ENCODE results near the gene FAM98B.

The FAM98B gene

GRCh38 chr15:38438031-38438986 is 15.6 kb upstream of the FAM98B start:
- no peak for ATAC-seq
- TF ChIP-seq ESRRG (CRISPR knock-in tag; IDR thresholded peaks at IDR 0.05): no peak
- TF ChIP-seq, protein P1, sequence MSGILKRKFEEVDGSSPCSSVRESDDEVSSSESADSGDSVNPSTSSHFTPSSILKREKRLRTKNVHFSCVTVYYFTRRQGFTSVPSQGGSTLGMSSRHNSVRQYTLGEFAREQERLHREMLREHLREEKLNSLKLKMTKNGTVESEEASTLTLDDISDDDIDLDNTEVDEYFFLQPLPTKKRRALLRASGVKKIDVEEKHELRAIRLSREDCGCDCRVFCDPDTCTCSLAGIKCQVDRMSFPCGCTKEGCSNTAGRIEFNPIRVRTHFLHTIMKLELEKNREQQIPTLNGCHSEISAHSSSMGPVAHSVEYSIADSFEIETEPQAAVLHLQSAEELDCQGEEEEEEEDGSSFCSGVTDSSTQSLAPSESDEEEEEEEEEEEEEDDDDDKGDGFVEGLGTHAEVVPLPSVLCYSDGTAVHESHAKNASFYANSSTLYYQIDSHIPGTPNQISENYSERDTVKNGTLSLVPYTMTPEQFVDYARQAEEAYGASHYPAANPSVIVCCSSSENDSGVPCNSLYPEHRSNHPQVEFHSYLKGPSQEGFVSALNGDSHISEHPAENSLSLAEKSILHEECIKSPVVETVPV (CRISPR knock-in tag; IDR thresholded peaks at IDR 0.05): no peak
- no peak for TF ChIP-seq ZNF565 (CRISPR knock-in tag; conservative IDR thresholded peaks at IDR 0.05; ENCODE audit: low read depth)

DNA sequence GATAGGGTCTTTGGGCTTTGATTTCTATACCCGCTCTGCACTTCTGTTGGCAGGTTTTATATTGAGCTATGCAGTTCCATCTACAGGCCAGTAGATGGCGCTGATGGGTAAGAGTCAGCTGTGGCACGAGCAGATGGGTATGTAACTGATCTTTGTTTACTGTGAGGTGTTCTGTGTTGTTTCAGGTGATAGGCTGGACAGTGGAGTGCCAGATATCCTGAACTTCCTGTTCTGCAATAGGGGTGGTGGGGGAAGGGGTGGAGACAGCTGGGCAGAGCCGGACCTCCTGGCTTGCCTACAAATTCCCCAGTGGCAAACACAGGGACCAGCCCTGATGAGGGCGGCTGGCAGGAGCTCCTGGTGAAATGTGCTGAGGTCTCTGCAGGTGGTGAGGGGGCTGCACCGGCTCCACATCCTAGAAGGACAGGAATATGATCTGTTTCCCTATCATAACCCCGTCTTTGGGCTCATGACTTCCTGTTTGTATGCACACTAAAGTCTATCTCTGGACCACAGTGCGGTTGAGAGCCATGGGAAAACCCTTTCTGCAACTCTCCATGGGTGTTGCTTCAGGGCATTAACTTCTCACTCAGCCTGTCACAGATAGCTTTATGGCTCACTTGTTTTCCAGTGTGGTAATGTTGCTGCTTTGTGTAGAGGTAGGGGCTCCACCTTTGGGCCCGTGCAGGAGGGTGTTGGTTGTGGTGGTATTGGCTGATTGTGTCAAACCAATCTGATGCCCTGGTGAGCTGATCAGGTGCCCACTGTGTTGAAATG is 13.4 kb upstream of the FAM98B start:
- TF ChIP-seq RARB (CRISPR knock-in tag; IDR thresholded peaks at IDR 0.05) (no peak), TCF4 (CRISPR knock-in tag; IDR thresholded peaks at IDR 0.05; ENCODE audit: borderline replicate concordance) (peak; percentile 73; the same call in 1 of the 2 replicates)
- ATAC-seq: peak; percentile 91

DNA sequence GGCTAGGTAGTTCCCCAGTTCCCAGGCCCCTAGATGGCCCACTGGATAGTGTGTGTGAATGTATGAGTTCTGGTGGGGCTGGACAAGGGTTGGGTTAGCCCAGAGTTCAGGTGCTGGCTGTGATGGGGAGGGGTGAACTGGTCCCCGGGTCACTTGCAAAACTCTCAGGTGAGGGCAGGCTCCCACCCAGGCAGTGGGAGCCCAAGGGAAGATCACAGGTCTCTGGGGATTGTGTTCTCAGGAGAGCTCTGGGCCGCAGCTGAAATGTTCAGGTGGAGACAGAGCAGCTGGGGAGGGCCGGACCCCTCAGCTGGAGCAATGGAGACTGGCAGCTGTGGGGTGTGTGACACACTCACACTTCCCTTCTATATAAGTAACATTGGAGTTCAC is 12.8 kb upstream of the FAM98B start:
- ATAC-seq: no peak
- TF ChIP-seq ARNTL (CRISPR knock-in tag; IDR thresholded peaks at IDR 0.05; ENCODE audit: borderline replicate concordance, low read depth): no peak
- no peak for TF ChIP-seq ZC3H10 (CRISPR knock-in tag; IDR thresholded peaks at IDR 0.05)
- TF ChIP-seq RARB (CRISPR knock-in tag; IDR thresholded peaks at IDR 0.05): no peak
- TF ChIP-seq CSDC2 (CRISPR knock-in tag; IDR thresholded peaks at IDR 0.05): no peak
- TF ChIP-seq, protein P2, sequence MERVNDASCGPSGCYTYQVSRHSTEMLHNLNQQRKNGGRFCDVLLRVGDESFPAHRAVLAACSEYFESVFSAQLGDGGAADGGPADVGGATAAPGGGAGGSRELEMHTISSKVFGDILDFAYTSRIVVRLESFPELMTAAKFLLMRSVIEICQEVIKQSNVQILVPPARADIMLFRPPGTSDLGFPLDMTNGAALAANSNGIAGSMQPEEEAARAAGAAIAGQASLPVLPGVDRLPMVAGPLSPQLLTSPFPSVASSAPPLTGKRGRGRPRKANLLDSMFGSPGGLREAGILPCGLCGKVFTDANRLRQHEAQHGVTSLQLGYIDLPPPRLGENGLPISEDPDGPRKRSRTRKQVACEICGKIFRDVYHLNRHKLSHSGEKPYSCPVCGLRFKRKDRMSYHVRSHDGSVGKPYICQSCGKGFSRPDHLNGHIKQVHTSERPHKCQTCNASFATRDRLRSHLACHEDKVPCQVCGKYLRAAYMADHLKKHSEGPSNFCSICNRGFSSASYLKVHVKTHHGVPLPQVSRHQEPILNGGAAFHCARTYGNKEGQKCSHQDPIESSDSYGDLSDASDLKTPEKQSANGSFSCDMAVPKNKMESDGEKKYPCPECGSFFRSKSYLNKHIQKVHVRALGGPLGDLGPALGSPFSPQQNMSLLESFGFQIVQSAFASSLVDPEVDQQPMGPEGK (CRISPR knock-in tag; IDR thresholded peaks at IDR 0.05; ENCODE audit: borderline replicate concordance): no peak
- TF ChIP-seq SNAI2 (CRISPR knock-in tag; IDR thresholded peaks at IDR 0.05): no peak
- no peak for TF ChIP-seq ZNF565 (CRISPR knock-in tag; conservative IDR thresholded peaks at IDR 0.05; ENCODE audit: low read depth)
- TF ChIP-seq TSHZ2 (CRISPR knock-in tag; IDR thresholded peaks at IDR 0.05): no peak
- no peak for TF ChIP-seq BACH2 (CRISPR knock-in tag; IDR thresholded peaks at IDR 0.05; ENCODE audit: borderline replicate concordance)
- no peak for TF ChIP-seq ZNF8 (CRISPR knock-in tag; IDR thresholded peaks at IDR 0.05)
- TF ChIP-seq ZNF70 (CRISPR knock-in tag; IDR thresholded peaks at IDR 0.05): no peak
- TF ChIP-seq ZFP30 (CRISPR knock-in tag; IDR thresholded peaks at IDR 0.05): no peak
- no peak for TF ChIP-seq GLIS3 (CRISPR knock-in tag; IDR thresholded peaks at IDR 0.05)
- TF ChIP-seq, protein P1 (CRISPR knock-in tag; IDR thresholded peaks at IDR 0.05): no peak
- TF ChIP-seq, protein P3, sequence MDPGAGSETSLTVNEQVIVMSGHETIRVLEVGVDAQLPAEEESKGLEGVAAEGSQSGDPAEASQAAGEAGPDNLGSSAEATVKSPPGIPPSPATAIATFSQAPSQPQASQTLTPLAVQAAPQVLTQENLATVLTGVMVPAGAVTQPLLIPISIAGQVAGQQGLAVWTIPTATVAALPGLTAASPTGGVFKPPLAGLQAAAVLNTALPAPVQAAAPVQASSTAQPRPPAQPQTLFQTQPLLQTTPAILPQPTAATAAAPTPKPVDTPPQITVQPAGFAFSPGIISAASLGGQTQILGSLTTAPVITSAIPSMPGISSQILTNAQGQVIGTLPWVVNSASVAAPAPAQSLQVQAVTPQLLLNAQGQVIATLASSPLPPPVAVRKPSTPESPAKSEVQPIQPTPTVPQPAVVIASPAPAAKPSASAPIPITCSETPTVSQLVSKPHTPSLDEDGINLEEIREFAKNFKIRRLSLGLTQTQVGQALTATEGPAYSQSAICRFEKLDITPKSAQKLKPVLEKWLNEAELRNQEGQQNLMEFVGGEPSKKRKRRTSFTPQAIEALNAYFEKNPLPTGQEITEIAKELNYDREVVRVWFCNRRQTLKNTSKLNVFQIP (CRISPR knock-in tag; IDR thresholded peaks at IDR 0.05; ENCODE audit: borderline replicate concordance, low read depth): no peak
- no peak for TF ChIP-seq TOX (CRISPR knock-in tag; IDR thresholded peaks at IDR 0.05; ENCODE audit: borderline replicate concordance)
